ENCODE data around the gene ZSCAN21. TPM values are rescaled to one million over a fixed set of nuclear protein-coding genes. Genes with fewer than 3 reads are reported as not detected.

ZSCAN21 gene
- total and polyA plus RNA-seq, 2 donors (not counting 3 experiments of a cell fraction or from before 2014, with no cell fraction given), result 7.4 to 7.7 TPM

DNA sequence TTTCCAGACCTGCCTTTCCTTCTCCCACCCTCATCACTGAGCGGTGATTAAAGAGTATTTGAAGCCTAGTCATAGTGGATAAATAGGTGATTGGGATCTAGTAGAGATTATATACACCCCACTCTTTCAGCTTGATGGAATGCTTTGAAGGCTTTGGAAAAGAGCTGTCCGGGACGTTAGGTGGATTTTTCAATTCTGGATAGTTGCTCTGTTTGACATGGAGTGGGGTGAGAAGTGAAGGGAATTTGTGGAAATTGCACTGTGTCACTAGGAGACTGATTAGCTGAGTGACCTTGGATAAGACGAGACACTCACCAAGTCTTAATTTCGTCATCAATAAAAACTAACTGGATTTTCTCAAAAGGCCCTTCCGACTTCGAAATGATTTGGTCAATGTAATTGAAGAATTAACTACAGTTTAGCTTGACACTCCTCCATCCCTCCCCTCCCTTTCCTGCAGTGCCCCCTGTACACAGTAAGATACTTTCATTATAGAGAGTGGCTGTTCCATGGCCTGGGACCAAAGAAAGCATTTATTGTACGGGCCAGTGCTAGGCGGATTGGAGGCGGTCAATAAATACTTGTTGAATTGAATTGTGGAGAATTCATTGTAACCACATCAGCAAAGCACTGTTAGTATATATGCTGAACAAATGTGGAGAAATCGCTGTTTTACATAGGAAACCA, 33.2 kb upstream of the ZSCAN21 start:
- Histone ChIP-seq H3K4me3 (replicated peaks in 1 of 3; ENCODE audit: insufficient read depth in 1 of 3, low read depth in 1 of 3, low read length in 3 of 3) (peak overlapping the region; percentile 92 to 100 (median 97)), H3K79me2 (ENCODE audit: control insufficient read depth, insufficient read depth, low read length) (peaks cover 44% of the 10 kb centered on the region), H3K4me1 (ENCODE audit: control insufficient read depth, extremely low read depth, insufficient read depth, low read length) (peaks cover 12% of the 10 kb centered on the region), H2AFZ (ENCODE audit: low read depth, low read length) (no peak overlapping the region), H4K20me1 (replicated peaks; ENCODE audit: control insufficient read depth, extremely low read depth, insufficient read depth, low read length) (no peaks in the 10 kb centered on the region), H3K9ac (replicated peaks; ENCODE audit: extremely low read depth, insufficient read depth, low read length) (peak overlapping the region; percentile 99), H3K9me1 (replicated peaks; ENCODE audit: control insufficient read depth, extremely low read depth, insufficient read depth, low read length) (no peaks in the 10 kb centered on the region), H3K36me3 (ENCODE audit: control insufficient read depth in 2 of 2, extremely low read depth in 1 of 2, insufficient read depth in 2 of 2, low read length in 2 of 2) (peaks cover 0 to 2% of the 10 kb centered on the region in 2 experiments), H3K27me3 (ENCODE audit: control insufficient read depth in 2 of 2, insufficient read depth in 2 of 2, low read length in 2 of 2) (no peaks in the 10 kb centered on the region), H3K4me2 (ENCODE audit: insufficient read depth, low read length) (peak overlapping the region; percentile 97), H3K9me3 (replicated peaks; ENCODE audit: control insufficient read depth, insufficient read depth, low read length) (no peaks in the 10 kb centered on the region), H3K27ac (ENCODE audit: insufficient read depth, low read depth, low read length) (peak overlapping the region; percentile 98)
- dilution Hi-C loops (cut with MboI; ENCODE audit: extremely low pct_ligation_motif_present, low sequenced_read_pairs), result no loop called here
- BruUV-seq (replicated peaks), result no TSS peak
- POLR2A ChIA-PET, result interaction anchor here (1.4 to 2.1 kb wide), 2 partner anchors 17 to 33 kb away, joined by 3 to 6 read pairs; partner anchors contain the start of gene ZSCAN21
- TF ChIP-seq FOS (IDR thresholded peaks at IDR 0.05; ENCODE audit: borderline replicate concordance, insufficient read depth, low read length), result no peak
- TF ChIP-seq JUN (IDR thresholded peaks at IDR 0.05; ENCODE audit: borderline replicate concordance, insufficient read depth, insufficient read length, low read depth), result no peak
- TF ChIP-seq POLR2AphosphoS5 (IDR thresholded peaks at IDR 0.05; ENCODE audit: insufficient read depth, low read depth, low read length), result no peak
- TF ChIP-seq, protein P1, sequence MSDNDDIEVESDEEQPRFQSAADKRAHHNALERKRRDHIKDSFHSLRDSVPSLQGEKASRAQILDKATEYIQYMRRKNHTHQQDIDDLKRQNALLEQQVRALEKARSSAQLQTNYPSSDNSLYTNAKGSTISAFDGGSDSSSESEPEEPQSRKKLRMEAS (IDR thresholded peaks at IDR 0.05; ENCODE audit: insufficient read depth, insufficient read length), result no peak
- TF ChIP-seq GATA2 (IDR thresholded peaks at IDR 0.05; ENCODE audit: insufficient read depth, insufficient read length, low read depth, low read length), result no peak
- TF ChIP-seq POLR2A (IDR thresholded peaks at IDR 0.05; ENCODE audit: low read depth, low read length), result no peak
- TF ChIP-seq EZH2 (IDR thresholded peaks at IDR 0.05; ENCODE audit: borderline replicate concordance, low read depth, low read length, severe bottlenecking), result no peak
- no peak for TF ChIP-seq MYC (IDR thresholded peaks at IDR 0.05; ENCODE audit: low read depth, low read length)
- TF ChIP-seq CTCF (IDR thresholded peaks at IDR 0.05; ENCODE audit: extremely low read depth in 1 of 2, insufficient read depth in 1 of 2, low read depth in 1 of 2, low read length in 2 of 2), result no peak
- CTCF ChIA-PET, result interaction anchor here (0.9 to 2.5 kb wide), 4 partner anchors 10 to 37 kb away, joined by 3 to 19 read pairs (median 4); no protein-coding TSS in a partner anchor
- DNase-seq (ENCODE audit: low read depth, low spot score) (peak; percentile 63), FAIRE-seq (peak; percentile 72)
- intact Hi-C loops (cut with micrococcal nuclease), result loop anchor here (2.0 kb wide), 1 partner anchor 24 kb away; no protein-coding TSS in a partner anchor
